HEK293 (cell line): Measurements from ENCODE around the gene ARFRP1.

Experiments used
- BCL11B ChIP-seq: fragments of 450-650 bp; formaldehyde crosslinking; IDR thresholded peaks from 2 replicates; pipeline ENCODE4 v1.5.1; 2016; ENCODE audit warnings: low read depth, missing biosample characterization, missing genetic modification characterization
- GLIS2 ChIP-seq: fragments of 450-650 bp; formaldehyde crosslinking; IDR thresholded peaks from 2 replicates; pipeline ENCODE4 v1.5.1; 2016; ENCODE audit warnings: missing biosample characterization, missing genetic modification characterization
- HOXD13 ChIP-seq: sonication (generic); formaldehyde crosslinking; IDR thresholded peaks from 2 replicates; pipeline ENCODE4 v1.8.0; 2022; ENCODE audit warnings: missing genetic modification reagents, borderline replicate concordance
- IKZF3 ChIP-seq: fragments of 450-650 bp; IDR thresholded peaks from 2 replicates; pipeline ENCODE4 v1.5.0; 2018; ENCODE audit warnings: missing biosample characterization, mild to moderate bottlenecking, missing genetic modification characterization, moderate library complexity
- KLF16 ChIP-seq: fragments of 450-650 bp; formaldehyde crosslinking; IDR thresholded peaks from 2 replicates; pipeline ENCODE4 v1.5.1; 2017; ENCODE audit warnings: missing biosample characterization, missing genetic modification characterization
- KLF7 ChIP-seq: fragments of 450-650 bp; formaldehyde crosslinking; IDR thresholded peaks from 2 replicates; pipeline ENCODE4 v1.5.1; 2016; ENCODE audit warnings: missing biosample characterization, missing genetic modification characterization, borderline replicate concordance
- SP7 ChIP-seq: fragments of 450-650 bp; formaldehyde crosslinking; IDR thresholded peaks from 2 replicates; pipeline ENCODE4 v1.5.1; 2016; ENCODE audit warnings: missing biosample characterization, missing genetic modification characterization
- YY2 ChIP-seq: fragments of 450-650 bp; formaldehyde crosslinking; IDR thresholded peaks from 2 replicates; pipeline ENCODE4 v1.5.1; 2016; ENCODE audit warnings: missing biosample characterization, missing genetic modification characterization
- ZBTB11 ChIP-seq: fragments of 450-650 bp; formaldehyde crosslinking; conservative IDR thresholded peaks from 2 replicates; pipeline ENCODE4 v1.5.1; 2016; ENCODE audit warnings: low read depth, missing biosample characterization, missing genetic modification characterization
- ZBTB21 ChIP-seq: fragments of 450-650 bp; formaldehyde crosslinking; IDR thresholded peaks from 2 replicates; pipeline ENCODE4 v1.5.1; 2017; ENCODE audit warnings: missing biosample characterization, missing genetic modification characterization
- ZEB2 ChIP-seq: fragments of 450-650 bp; formaldehyde crosslinking; IDR thresholded peaks from 2 replicates; pipeline ENCODE4 v1.5.1; 2016; ENCODE audit warnings: missing biosample characterization, missing genetic modification characterization
- ZFHX2 ChIP-seq: fragments of 450-650 bp; formaldehyde crosslinking; conservative IDR thresholded peaks from 2 replicates; pipeline ENCODE4 v1.5.1; 2016; ENCODE audit warnings: missing biosample characterization, missing genetic modification characterization
- ZFP3 ChIP-seq: fragments of 450-650 bp; formaldehyde crosslinking; IDR thresholded peaks from 2 replicates; pipeline ENCODE4 v1.5.1; 2016; ENCODE audit warnings: low read depth, missing biosample characterization, missing genetic modification characterization
- ZNF175 ChIP-seq: fragments of 450-650 bp; formaldehyde crosslinking; IDR thresholded peaks from 2 replicates; pipeline ENCODE4 v1.5.1; 2016; ENCODE audit warnings: missing biosample characterization, missing genetic modification characterization
- ZNF280C ChIP-seq: fragments of 450-650 bp; formaldehyde crosslinking; IDR thresholded peaks from 2 replicates; pipeline ENCODE4 v1.5.1; 2016; ENCODE audit warnings: missing biosample characterization, missing genetic modification characterization
- ZNF366 ChIP-seq: fragments of 450-650 bp; formaldehyde crosslinking; conservative IDR thresholded peaks from 2 replicates; pipeline ENCODE4 v1.5.1; 2016; ENCODE audit warnings: missing biosample characterization, missing genetic modification characterization
- ZNF530 ChIP-seq: fragments of 450-650 bp; formaldehyde crosslinking; IDR thresholded peaks from 2 replicates; pipeline ENCODE4 v1.5.1; 2016; ENCODE audit warnings: low read depth, missing biosample characterization, missing genetic modification characterization
- ZNF555 ChIP-seq: fragments of 450-650 bp; formaldehyde crosslinking; conservative IDR thresholded peaks from 2 replicates; pipeline ENCODE4 v1.5.1; 2017; ENCODE audit warnings: missing biosample characterization, mild to moderate bottlenecking, missing genetic modification characterization, inconsistent platforms
- ZNF571 ChIP-seq: fragments of 450-650 bp; formaldehyde crosslinking; IDR thresholded peaks from 2 replicates; pipeline ENCODE4 v1.5.0; 2017; ENCODE audit warnings: missing biosample characterization, missing genetic modification characterization
- TF ChIP-seq, protein P1 (sequence below): fragments of 450-650 bp; formaldehyde crosslinking; IDR thresholded peaks from 2 replicates; pipeline ENCODE4 v1.5.1; 2016; ENCODE audit warnings: missing biosample characterization, missing genetic modification characterization
- TF ChIP-seq, protein P2 (sequence below): fragments of 450-650 bp; formaldehyde crosslinking; IDR thresholded peaks from 2 replicates; pipeline ENCODE4 v1.5.1; 2017; ENCODE audit warnings: missing biosample characterization, missing genetic modification characterization
- TF ChIP-seq, protein P3 (sequence below): fragments of 450-650 bp; IDR thresholded peaks from 2 replicates; pipeline ENCODE4 v1.5.1; 2018; ENCODE audit warnings: missing biosample characterization, mild to moderate bottlenecking, missing genetic modification characterization
- TF ChIP-seq, protein P4 (sequence below): fragments of 450-650 bp; formaldehyde crosslinking; IDR thresholded peaks from 2 replicates; pipeline ENCODE4 v1.5.1; 2016; ENCODE audit warnings: missing biosample characterization, missing genetic modification characterization

The ARFRP1 gene

GRCh38 chr20:63706852-63707557 is 771 bp downstream of the ARFRP1 start (continued):
- peak; percentile 44; the same call in 1 of the 2 replicates for TF ChIP-seq ZBTB11 (tag by site-specific recombination)
- TF ChIP-seq, protein P1, sequence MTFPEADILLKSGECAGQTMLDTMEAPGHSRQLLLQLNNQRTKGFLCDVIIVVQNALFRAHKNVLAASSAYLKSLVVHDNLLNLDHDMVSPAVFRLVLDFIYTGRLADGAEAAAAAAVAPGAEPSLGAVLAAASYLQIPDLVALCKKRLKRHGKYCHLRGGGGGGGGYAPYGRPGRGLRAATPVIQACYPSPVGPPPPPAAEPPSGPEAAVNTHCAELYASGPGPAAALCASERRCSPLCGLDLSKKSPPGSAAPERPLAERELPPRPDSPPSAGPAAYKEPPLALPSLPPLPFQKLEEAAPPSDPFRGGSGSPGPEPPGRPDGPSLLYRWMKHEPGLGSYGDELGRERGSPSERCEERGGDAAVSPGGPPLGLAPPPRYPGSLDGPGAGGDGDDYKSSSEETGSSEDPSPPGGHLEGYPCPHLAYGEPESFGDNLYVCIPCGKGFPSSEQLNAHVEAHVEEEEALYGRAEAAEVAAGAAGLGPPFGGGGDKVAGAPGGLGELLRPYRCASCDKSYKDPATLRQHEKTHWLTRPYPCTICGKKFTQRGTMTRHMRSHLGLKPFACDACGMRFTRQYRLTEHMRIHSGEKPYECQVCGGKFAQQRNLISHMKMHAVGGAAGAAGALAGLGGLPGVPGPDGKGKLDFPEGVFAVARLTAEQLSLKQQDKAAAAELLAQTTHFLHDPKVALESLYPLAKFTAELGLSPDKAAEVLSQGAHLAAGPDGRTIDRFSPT (tag by site-specific recombination), result no peak
- TF ChIP-seq ZNF366 (tag by site-specific recombination), result no peak
- TF ChIP-seq, protein P2, sequence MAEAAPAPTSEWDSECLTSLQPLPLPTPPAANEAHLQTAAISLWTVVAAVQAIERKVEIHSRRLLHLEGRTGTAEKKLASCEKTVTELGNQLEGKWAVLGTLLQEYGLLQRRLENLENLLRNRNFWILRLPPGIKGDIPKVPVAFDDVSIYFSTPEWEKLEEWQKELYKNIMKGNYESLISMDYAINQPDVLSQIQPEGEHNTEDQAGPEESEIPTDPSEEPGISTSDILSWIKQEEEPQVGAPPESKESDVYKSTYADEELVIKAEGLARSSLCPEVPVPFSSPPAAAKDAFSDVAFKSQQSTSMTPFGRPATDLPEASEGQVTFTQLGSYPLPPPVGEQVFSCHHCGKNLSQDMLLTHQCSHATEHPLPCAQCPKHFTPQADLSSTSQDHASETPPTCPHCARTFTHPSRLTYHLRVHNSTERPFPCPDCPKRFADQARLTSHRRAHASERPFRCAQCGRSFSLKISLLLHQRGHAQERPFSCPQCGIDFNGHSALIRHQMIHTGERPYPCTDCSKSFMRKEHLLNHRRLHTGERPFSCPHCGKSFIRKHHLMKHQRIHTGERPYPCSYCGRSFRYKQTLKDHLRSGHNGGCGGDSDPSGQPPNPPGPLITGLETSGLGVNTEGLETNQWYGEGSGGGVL (tag by site-specific recombination), result no peak
- no peak for TF ChIP-seq BCL11B (tag by site-specific recombination)
- TF ChIP-seq ZBTB21 (tag by site-specific recombination), result no peak
- TF ChIP-seq, protein P3, sequence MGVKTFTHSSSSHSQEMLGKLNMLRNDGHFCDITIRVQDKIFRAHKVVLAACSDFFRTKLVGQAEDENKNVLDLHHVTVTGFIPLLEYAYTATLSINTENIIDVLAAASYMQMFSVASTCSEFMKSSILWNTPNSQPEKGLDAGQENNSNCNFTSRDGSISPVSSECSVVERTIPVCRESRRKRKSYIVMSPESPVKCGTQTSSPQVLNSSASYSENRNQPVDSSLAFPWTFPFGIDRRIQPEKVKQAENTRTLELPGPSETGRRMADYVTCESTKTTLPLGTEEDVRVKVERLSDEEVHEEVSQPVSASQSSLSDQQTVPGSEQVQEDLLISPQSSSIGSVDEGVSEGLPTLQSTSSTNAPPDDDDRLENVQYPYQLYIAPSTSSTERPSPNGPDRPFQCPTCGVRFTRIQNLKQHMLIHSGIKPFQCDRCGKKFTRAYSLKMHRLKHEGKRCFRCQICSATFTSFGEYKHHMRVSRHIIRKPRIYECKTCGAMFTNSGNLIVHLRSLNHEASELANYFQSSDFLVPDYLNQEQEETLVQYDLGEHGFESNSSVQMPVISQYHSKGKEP, result no peak
- TF ChIP-seq ZNF175, result no peak
- peak; percentile 24; the same call in 1 of the 2 replicates for TF ChIP-seq GLIS2 (tag by site-specific recombination)
- no peak for TF ChIP-seq ZFP3
- TF ChIP-seq KLF16 (tag by site-specific recombination), result peak; percentile 38; the same call in 1 of the 2 replicates
- TF ChIP-seq SP7 (tag by site-specific recombination), result no peak
- no peak for TF ChIP-seq ZNF571
- no peak for TF ChIP-seq KLF7 (tag by site-specific recombination)
- no peak for TF ChIP-seq YY2 (tag by site-specific recombination)
- TF ChIP-seq, protein P4, sequence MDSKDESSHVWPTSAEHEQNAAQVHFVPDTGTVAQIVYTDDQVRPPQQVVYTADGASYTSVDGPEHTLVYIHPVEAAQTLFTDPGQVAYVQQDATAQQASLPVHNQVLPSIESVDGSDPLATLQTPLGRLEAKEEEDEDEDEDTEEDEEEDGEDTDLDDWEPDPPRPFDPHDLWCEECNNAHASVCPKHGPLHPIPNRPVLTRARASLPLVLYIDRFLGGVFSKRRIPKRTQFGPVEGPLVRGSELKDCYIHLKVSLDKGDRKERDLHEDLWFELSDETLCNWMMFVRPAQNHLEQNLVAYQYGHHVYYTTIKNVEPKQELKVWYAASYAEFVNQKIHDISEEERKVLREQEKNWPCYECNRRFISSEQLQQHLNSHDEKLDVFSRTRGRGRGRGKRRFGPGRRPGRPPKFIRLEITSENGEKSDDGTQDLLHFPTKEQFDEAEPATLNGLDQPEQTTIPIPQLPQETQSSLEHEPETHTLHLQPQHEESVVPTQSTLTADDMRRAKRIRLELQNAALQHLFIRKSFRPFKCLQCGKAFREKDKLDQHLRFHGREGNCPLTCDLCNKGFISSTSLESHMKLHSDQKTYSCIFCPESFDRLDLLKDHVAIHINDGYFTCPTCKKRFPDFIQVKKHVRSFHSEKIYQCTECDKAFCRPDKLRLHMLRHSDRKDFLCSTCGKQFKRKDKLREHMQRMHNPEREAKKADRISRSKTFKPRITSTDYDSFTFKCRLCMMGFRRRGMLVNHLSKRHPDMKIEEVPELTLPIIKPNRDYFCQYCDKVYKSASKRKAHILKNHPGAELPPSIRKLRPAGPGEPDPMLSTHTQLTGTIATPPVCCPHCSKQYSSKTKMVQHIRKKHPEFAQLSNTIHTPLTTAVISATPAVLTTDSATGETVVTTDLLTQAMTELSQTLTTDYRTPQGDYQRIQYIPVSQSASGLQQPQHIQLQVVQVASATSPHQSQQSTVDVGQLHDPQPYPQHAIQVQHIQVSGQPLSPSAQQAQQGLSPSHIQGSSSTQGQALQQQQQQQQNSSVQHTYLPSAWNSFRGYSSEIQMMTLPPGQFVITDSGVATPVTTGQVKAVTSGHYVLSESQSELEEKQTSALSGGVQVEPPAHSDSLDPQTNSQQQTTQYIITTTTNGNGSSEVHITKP (tag by site-specific recombination), result no peak
- TF ChIP-seq ZEB2 (tag by site-specific recombination), result peak; percentile 4; the same call in 1 of the 2 replicates
- no peak for TF ChIP-seq ZNF555
- no peak for TF ChIP-seq ZNF530 (tag by site-specific recombination)
- no peak for TF ChIP-seq ZFHX2 (tag by site-specific recombination)
- TF ChIP-seq ZNF280C, result no peak
- TF ChIP-seq HOXD13 (CRISPR knock-in tag), result no peak
- TF ChIP-seq IKZF3 (tag by site-specific recombination), result peak; percentile 34; the same call in 1 of the 2 replicates
